Endothelial cell of umbilical vein (primary cell): ENCODE measurements around the gene XRCC4. TPM values are rescaled to one million over a fixed set of nuclear protein-coding genes. Genes with fewer than 3 reads are reported as not detected.

Experiments used
- BruUV-seq: library from RNA; stranded (reverse); fragments of 400-500 nt; replicated peaks from 2 replicates; lab custom pipeline; 2021; lab: Mats Ljungman, UMichigan
- CTCF ChIA-PET: fragments of 300-600, 350-600 bp; sonication (Branson Sonifier 250); formaldehyde crosslinking; loops from one replicate; lab custom pipeline; 2021; ENCODE audit warnings: antibody characterized with exemption, inconsistent platforms; lab: Charles Lee
- POLR2A ChIA-PET: fragments of 300-600, 350-600 bp; sonication (Branson Sonifier 250); formaldehyde crosslinking; loops from one replicate; lab custom pipeline; 2021; ENCODE audit warnings: antibody characterized with exemption, inconsistent platforms; lab: Charles Lee
- DNase-seq: peaks from one replicate; pipeline ENCODE4 v3.0.0-alpha.2; 2011; ENCODE audit warnings: low read depth, low spot score
- FAIRE-seq: peaks from 2 replicates; lab custom pipeline; 2011; peaks lifted over from hg19 to GRCh38; lab: Jason Lieb, UNC
- H2AFZ ChIP-seq: 2 replicates; pipeline ENCODE4 v1.6.0; 2012; ENCODE audit warnings: low read depth, low read length, control low read depth, inconsistent platforms
- H3K27ac ChIP-seq: 2 replicates; pipeline ENCODE4 v1.5.1; 2011; ENCODE audit warnings: low read depth, mild to moderate bottlenecking, control low read depth, low read length, moderate library complexity; ENCODE audit not compliant: insufficient read depth
- H3K27me3 ChIP-seq, 2 experiments: 2 replicates each; pipeline versions ENCODE4 v1.6.0 to v1.6.1; 2011; ENCODE audit warnings: low read length in 2 of 2, mixed read lengths in 1 of 2; ENCODE audit not compliant: control insufficient read depth in 2 of 2, insufficient read depth in 2 of 2
- H3K36me3 ChIP-seq, 2 experiments: 2 replicates in 1 of 2; 3 replicates in 1 of 2; pipeline ENCODE4 v1.5.1; 2011; ENCODE audit warnings: low read length in 2 of 2, mild to moderate bottlenecking in 1 of 2, moderate library complexity in 1 of 2; ENCODE audit not compliant: control insufficient read depth in 2 of 2, insufficient read depth in 2 of 2; ENCODE audit errors: extremely low read depth in 1 of 2
- H3K4me1 ChIP-seq: 3 replicates; pipeline ENCODE4 v1.5.1; 2011; ENCODE audit warnings: mild to moderate bottlenecking, low read length; ENCODE audit not compliant: control insufficient read depth, insufficient read depth; ENCODE audit errors: extremely low read depth
- H3K4me2 ChIP-seq: 2 replicates; pipeline ENCODE4 v1.6.1; 2011; ENCODE audit warnings: low read length, control low read depth, mixed read lengths; ENCODE audit not compliant: insufficient read depth
- H3K4me3 ChIP-seq, 3 experiments: fragments of 200-600 bp in 1 of 3; sonication (generic), shearing (Covaris generic) in 1 of 3; replicated peaks in 1 of 3; 2 replicates each; pipeline ENCODE4 v1.5.1; 2011 to 2016; ENCODE audit warnings: control low read depth in 3 of 3, low read length in 3 of 3, mild to moderate bottlenecking in 2 of 3, inconsistent platforms in 1 of 3, low read depth in 1 of 3, moderate library complexity in 1 of 3; ENCODE audit not compliant: insufficient read depth in 1 of 3
- H3K79me2 ChIP-seq: 2 replicates; pipeline ENCODE4 v1.6.0; 2012; ENCODE audit warnings: low read length, inconsistent platforms; ENCODE audit not compliant: control insufficient read depth, insufficient read depth
- H3K9ac ChIP-seq: replicated peaks from 2 replicates; pipeline ENCODE3; 2011; ENCODE audit warnings: low read length, control low read depth; ENCODE audit not compliant: insufficient read depth; ENCODE audit errors: extremely low read depth
- H3K9me1 ChIP-seq: replicated peaks from 3 replicates; pipeline ENCODE4 v1.6.0; 2011; ENCODE audit warnings: mild to moderate bottlenecking, low read length; ENCODE audit not compliant: control insufficient read depth, insufficient read depth; ENCODE audit errors: extremely low read depth
- H3K9me3 ChIP-seq: replicated peaks from 2 replicates; pipeline ENCODE4 v1.5.1; 2012; ENCODE audit warnings: low read length, inconsistent platforms; ENCODE audit not compliant: control insufficient read depth, insufficient read depth
- H4K20me1 ChIP-seq: replicated peaks from 2 replicates; pipeline ENCODE3; 2011; ENCODE audit warnings: mild to moderate bottlenecking, low read length; ENCODE audit not compliant: control insufficient read depth, insufficient read depth; ENCODE audit errors: extremely low read depth
- EZH2 ChIP-seq: IDR thresholded peaks from 2 replicates; pipeline ENCODE4 v1.6.1; 2012; ENCODE audit warnings: borderline replicate concordance, low read depth, mild to moderate bottlenecking, moderate library complexity, low read length, inconsistent platforms; ENCODE audit not compliant: severe bottlenecking
- FOS ChIP-seq: IDR thresholded peaks from 2 replicates; pipeline ENCODE4 v1.6.1; 2011; ENCODE audit warnings: mild to moderate bottlenecking, low read length, moderate library complexity, borderline replicate concordance; ENCODE audit not compliant: insufficient read depth
- GATA2 ChIP-seq: IDR thresholded peaks from 2 replicates; pipeline ENCODE4 v1.7.0; 2011; ENCODE audit warnings: low read depth, mild to moderate bottlenecking, moderate library complexity, mixed read lengths, low read length; ENCODE audit not compliant: insufficient read length, insufficient read depth
- JUN ChIP-seq: IDR thresholded peaks from 2 replicates; pipeline ENCODE4 v1.6.1; 2011; ENCODE audit warnings: borderline replicate concordance, low read depth; ENCODE audit not compliant: insufficient read length, insufficient read depth
- MYC ChIP-seq: IDR thresholded peaks from one replicate; pipeline ENCODE4 v1.6.1; 2011; ENCODE audit warnings: mild to moderate bottlenecking, low read depth, low read length
- dilution Hi-C: fragments of 300-500 bp; cut with MboI; formaldehyde crosslinking; loops from one replicate; pipeline ENCODE4 v1.15.0; 2019; ENCODE audit warnings: low sequenced_read_pairs; ENCODE audit not compliant: extremely low pct_ligation_motif_present
- intact Hi-C: fragments of 100-400 bp; cut with micrococcal nuclease; formaldehyde crosslinking; loops from one replicate; pipeline ENCODE4 v1.10.0; 2022
- polyA plus RNA-seq, 4 experiments: library from polyadenylated mRNA; depleted of rRNA in 3 of 4; stranded (reverse) in 3 of 4; unstranded in 1 of 4; fragments of >200 nt; gene quantifications; 2 replicates each; pipeline versions ENCODE4 v1.2.1 to v1.2.3, GENCODE V29; 2011 to 2012; ENCODE audit warnings: missing spikeins in 1 of 4
- total RNA-seq: library from RNA; stranded (reverse); gene quantifications from 2 replicates; pipeline ENCODE4 v1.2.3, GENCODE V29; 2021
- TF ChIP-seq, protein P1 (sequence below): IDR thresholded peaks from 2 replicates; pipeline ENCODE4 v1.6.1; 2011; ENCODE audit not compliant: insufficient read depth, insufficient read length

Gene XRCC4
- total and polyA plus RNA-seq, 2 donors (not counting 3 experiments of a cell fraction or from before 2014, with no cell fraction given) = 1.3 to 7.7 TPM

DNA sequence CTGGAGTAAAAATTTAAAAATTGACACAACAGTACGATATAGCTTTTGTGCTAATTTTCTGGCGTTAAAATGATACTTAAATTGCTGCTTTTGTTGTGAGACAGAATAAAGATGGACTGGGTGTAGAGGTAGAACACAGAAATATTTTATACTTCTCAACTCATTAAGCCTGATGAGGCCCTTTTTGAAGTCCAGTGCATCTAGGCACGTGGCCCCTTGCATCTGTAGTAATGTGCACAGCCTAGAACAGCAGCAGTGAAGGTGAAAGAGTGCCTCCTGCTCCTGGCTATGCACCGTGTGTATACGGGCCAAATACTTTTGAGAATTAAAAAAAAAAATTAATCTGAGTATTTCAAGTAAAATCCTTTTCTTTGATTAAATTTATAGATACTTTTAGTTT is 115.6 kb downstream of the XRCC4 start:
- DNase-seq (no peak), FAIRE-seq (no peak)
- Histone ChIP-seq H3K36me3 (no peaks in the 10 kb centered on the region), H3K27ac (no peak overlapping the region), H3K27me3 (no peaks in the 10 kb centered on the region), H3K9me1 (no peaks in the 10 kb centered on the region), H3K9ac (no peak overlapping the region), H3K4me3 (no peak overlapping the region), H3K4me2 (no peak overlapping the region), H3K4me1 (no peaks in the 10 kb centered on the region), H4K20me1 (no peaks in the 10 kb centered on the region), H3K9me3 (no peaks in the 10 kb centered on the region), H3K79me2 (no peaks in the 10 kb centered on the region), H2AFZ (no peak overlapping the region)
- intact Hi-C loops = no loop called here
- TF ChIP-seq, protein P1, sequence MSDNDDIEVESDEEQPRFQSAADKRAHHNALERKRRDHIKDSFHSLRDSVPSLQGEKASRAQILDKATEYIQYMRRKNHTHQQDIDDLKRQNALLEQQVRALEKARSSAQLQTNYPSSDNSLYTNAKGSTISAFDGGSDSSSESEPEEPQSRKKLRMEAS = no peak
- TF ChIP-seq GATA2 (no peak), FOS (no peak), JUN (no peak)
- dilution Hi-C loops = no loop called here
- no TSS peak for BruUV-seq
- CTCF ChIA-PET = no interaction called here
- POLR2A ChIA-PET = no interaction called here

DNA sequence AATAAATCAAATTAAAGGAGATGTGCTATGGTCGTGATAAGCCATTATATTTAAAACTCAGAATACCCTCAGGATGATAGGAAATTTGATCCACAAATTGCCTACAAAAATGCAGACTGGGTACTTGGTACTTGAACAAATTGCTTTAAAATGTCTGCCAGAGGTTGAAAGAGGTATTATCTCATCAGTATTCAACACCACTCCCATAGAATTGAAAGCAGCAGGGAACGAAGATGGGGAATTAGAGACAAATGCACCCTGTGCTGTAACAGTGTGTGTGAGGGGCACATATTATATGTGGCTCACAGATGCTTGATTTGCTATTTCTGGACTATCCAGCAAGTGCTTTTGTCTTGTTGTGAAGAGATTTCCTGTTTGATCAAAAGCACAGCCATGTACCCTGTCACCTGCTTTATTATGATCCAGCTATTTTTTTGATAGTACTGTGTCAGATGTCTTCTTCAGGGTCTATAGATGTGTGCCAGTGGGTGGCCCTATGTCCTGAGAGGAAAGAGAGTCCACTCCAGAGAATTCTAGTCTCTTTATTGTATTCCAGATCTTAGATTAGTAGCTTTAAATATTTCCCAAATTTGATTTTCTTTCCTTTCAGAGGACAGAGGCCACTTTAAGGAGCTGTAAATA is 120.1 kb downstream of the XRCC4 start:
- intact Hi-C loops (no loop called here), dilution Hi-C loops (no loop called here)
- Histone ChIP-seq H3K9me1 (no peaks in the 10 kb centered on the region), H3K9me3 (no peaks in the 10 kb centered on the region), H2AFZ (no peak overlapping the region), H3K36me3 (no peaks in the 10 kb centered on the region), H3K27me3 (no peaks in the 10 kb centered on the region), H3K4me3 (no peak overlapping the region), H3K79me2 (no peaks in the 10 kb centered on the region), H3K4me2 (no peak overlapping the region), H4K20me1 (no peaks in the 10 kb centered on the region), H3K9ac (no peak overlapping the region), H3K27ac (no peak overlapping the region), H3K4me1 (no peaks in the 10 kb centered on the region)
- no peak for DNase-seq
- ChIA-PET CTCF (no interaction called here), POLR2A (no interaction called here)
- no peak for FAIRE-seq
- no TSS peak for BruUV-seq
- TF ChIP-seq MYC = no peak
- no peak for TF ChIP-seq GATA2
- TF ChIP-seq EZH2 = no peak
